Upper lobe of right lung (tissue), 1 donor: ENCODE data around the gene POC1A. TPM values are rescaled to one million over a fixed set of nuclear protein-coding genes. Genes with fewer than 3 reads are reported as not detected.
A peak's percentile ranks its signal among the peaks of the same experiment; 100 is the strongest.

Source experiments
- ATAC-seq: fragments of 200-7000 bp; cut with Tn5 transposase; one replicate; pipeline ENCODE4 v1.9.1; 2020; ENCODE audit warnings: mild to moderate bottlenecking, moderate library complexity
- DNase-seq: peaks from one replicate; pipeline ENCODE4 v3.0.0-alpha.2; 2020
- H3K27ac ChIP-seq: fragments of 200-600 bp; one replicate; pipeline ENCODE4 v1.8.0; 2022
- H3K27me3 ChIP-seq: fragments of 200-600 bp; one replicate; pipeline ENCODE4 v1.8.0; 2022; ENCODE audit warnings: mild to moderate bottlenecking
- H3K36me3 ChIP-seq: fragments of 200-600 bp; one replicate; pipeline ENCODE4 v1.8.0; 2022
- H3K4me1 ChIP-seq: fragments of 200-600 bp; one replicate; pipeline ENCODE4 v1.8.0; 2022
- H3K4me3 ChIP-seq: fragments of 200-600 bp; one replicate; pipeline ENCODE4 v1.8.0; 2022; ENCODE audit warnings: mild to moderate bottlenecking
- H3K9me3 ChIP-seq: fragments of 200-600 bp; one replicate; pipeline ENCODE4 v1.8.0; 2022
- CTCF ChIP-seq: fragments of 200-600 bp; IDR thresholded peaks from one replicate; pipeline ENCODE4 v1.8.0; 2022; ENCODE audit warnings: antibody characterized with exemption
- intact Hi-C: fragments of 100-400 bp; cut with DNase I; formaldehyde crosslinking; loops from one replicate; pipeline ENCODE4 v1.11.0; 2022
- long read RNA-seq: library from polyadenylated mRNA; unstranded; transcript quantifications from one replicate; pipeline ENCODE4 v2.0.0, GENCODE V29; 2021
- total RNA-seq: library from RNA; stranded (reverse); fragmentation: NEBNext Ultra II Directional; extraction: Animal tissue kit (Norgen Biotek cat#: 25700); gene quantifications from one replicate; pipeline ENCODE4 v1.2.1, GENCODE V29; 2021
- donor health status: DM: no; HTN: yes; CAD: no; lungs with severe emphysema.

Gene POC1A
- 2.5 TPM for total RNA-seq
- long read RNA-seq, partial matches to known transcripts, result 2 of 4 reads
- long read RNA-seq, other reads (novel, unspliced or antisense), result 1 of 4 reads

GRCh38 chr3:52154135-52155094 lies at the start of gene POC1A:
Gene POC1A (minus strand): TSS chr3:52154423. CDS start chr3:52154372, 51 bp downstream.
- ATAC-seq (peak; percentile 98), DNase-seq (peak; percentile 97)
- no peaks in the 10 kb centered on the region for H3K36me3 ChIP-seq
- intact Hi-C loops, result no loop called here
- no peaks in the 10 kb centered on the region for H3K27me3 ChIP-seq
- peak within 1 kb of the TSS; percentile 81 for H3K4me3 ChIP-seq
- TF ChIP-seq CTCF, result peak; percentile 27
- H3K4me1 ChIP-seq, result peaks cover 10% of the 10 kb centered on the region
- H3K27ac ChIP-seq, result peak within 1 kb of the TSS; percentile 89
- H3K9me3 ChIP-seq, result no peaks in the 10 kb centered on the region

- no peaks in the 10 kb centered on the region for H3K9me3 ChIP-seq
- peaks cover 81% of the 10 kb centered on the region for H3K36me3 ChIP-seq
- DNase-seq (no peak), ATAC-seq (no peak)
- H3K27ac ChIP-seq, result no peak overlapping the region
- H3K4me3 ChIP-seq, result no peak overlapping the region
- intact Hi-C loops, result no loop called here
- TF ChIP-seq CTCF, result no peak
- H3K27me3 ChIP-seq, result no peaks in the 10 kb centered on the region
- H3K4me1 ChIP-seq, result peaks cover 49% of the 10 kb centered on the region
These were observed 49.5 kb upstream of the POC1A start for GRCh38 chr3:52203701-52204100.

- intact Hi-C loops, result no loop called here
These were observed 48.3 kb upstream of the POC1A start for GRCh38 chr3:52202384-52203077.

GRCh38 chr3:52200981-52201679 lies 46.9 kb upstream of the POC1A start:
- H3K36me3 ChIP-seq, result peaks cover 55% of the 10 kb centered on the region
- no peak overlapping the region for H3K27ac ChIP-seq
- H3K27me3 ChIP-seq, result no peaks in the 10 kb centered on the region
- peak; percentile 15 for DNase-seq
- no peaks in the 10 kb centered on the region for H3K9me3 ChIP-seq
- no peak overlapping the region for H3K4me3 ChIP-seq
- peaks cover 65% of the 10 kb centered on the region for H3K4me1 ChIP-seq
- no peak for ATAC-seq
- TF ChIP-seq CTCF, result no peak
- intact Hi-C loops, result no loop called here

More at GRCh38 chr3:52202384-52203077, 48.3 kb upstream of the POC1A start:
- peak; percentile 34 for ATAC-seq
- H3K4me3 ChIP-seq, result no peak overlapping the region
- TF ChIP-seq CTCF, result no peak
- H3K27ac ChIP-seq, result peak overlapping the region; percentile 4
- H3K27me3 ChIP-seq, result no peaks in the 10 kb centered on the region
- peaks cover 69% of the 10 kb centered on the region for H3K36me3 ChIP-seq
- H3K4me1 ChIP-seq, result peaks cover 51% of the 10 kb centered on the region
- DNase-seq, result no peak
- H3K9me3 ChIP-seq, result no peaks in the 10 kb centered on the region
